Endothelial cell of coronary artery (primary cell): ENCODE results near the gene ZNF264. TPM values are rescaled to one million over a fixed set of nuclear protein-coding genes. Genes with fewer than 3 reads are reported as not detected.

Source experiments
- total RNA-seq: library from RNA; depleted of rRNA; stranded (reverse); fragments of >200 nt; gene quantifications from 2 replicates; pipeline ENCODE4 v1.2.3, GENCODE V29; 2014

ZNF264 gene
- total RNA-seq, result 23.8 and 29.5 TPM in 2 replicates

GRCh38 chr19:57191141-57192076 lies at the start of gene ZNF264:
ZNF264 (plus strand) TSS chr19:57191500; CDS start chr19:57191914, 414 bp downstream.

DNA sequence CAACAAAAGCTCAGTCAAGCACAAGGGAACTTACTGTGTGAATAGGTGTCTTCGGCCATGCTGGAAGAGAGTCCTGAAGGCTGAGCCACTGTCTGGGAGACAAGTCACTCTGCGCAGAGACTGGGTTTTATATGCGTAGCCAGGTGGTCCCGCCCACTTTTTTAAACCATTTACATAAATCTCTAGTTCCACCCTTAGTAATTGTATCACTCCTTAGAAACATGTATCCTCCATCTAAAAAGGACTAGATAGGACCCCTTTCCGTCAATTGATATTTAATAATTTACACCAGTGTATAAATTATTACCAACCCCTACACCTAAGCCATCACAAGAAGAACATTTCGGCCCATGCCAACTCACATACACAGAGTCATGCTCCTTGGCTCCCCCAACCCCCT lies 23.9 kb upstream of the ZNF264 start, which contains the start of gene DUXA:
TSS of gene DUXA (minus strand) at position 101 of the 400 bp plus-strand sequence. CDS start at position 59, 42 bp downstream.

GRCh38 chr19:57240311-57241090 lies 49.2 kb downstream of the ZNF264 start, which contains the start of gene ZNF805:
ZNF805 (plus strand) TSS chr19:57240632; CDS start chr19:57240892, 260 bp downstream.

Other genes with a start within 250 kb of the ZNF264 start
- gene USP29, start 71.5 kb upstream of the ZNF264 start, total RNA-seq, result not detected in 2 replicates
- gene ZIM3, start 46.3 kb upstream of the ZNF264 start, total RNA-seq, result not detected in 2 replicates
- not detected in 2 replicates for gene DUXA, start 24.0 kb upstream of the ZNF264 start, total RNA-seq
- gene AURKC, start 39.5 kb downstream of the ZNF264 start, total RNA-seq, result 0.27 and 0.66 TPM in 2 replicates
- gene ZNF805, start 49.1 kb downstream of the ZNF264 start, total RNA-seq, result 20.1 and 30.9 TPM in 2 replicates
- 49.9 and 84.8 TPM in 2 replicates for gene ZNF460, start 89.0 kb downstream of the ZNF264 start, total RNA-seq
- gene ZNF543, start 129.0 kb downstream of the ZNF264 start, total RNA-seq, result 7.9 and 10.7 TPM in 2 replicates
- 7.6 and 8.9 TPM in 2 replicates for gene ZNF304, start 159.8 kb downstream of the ZNF264 start, total RNA-seq
- 6.5 and 8.8 TPM in 2 replicates for gene TRAPPC2B, start 172.1 kb downstream of the ZNF264 start, total RNA-seq
- 3.6 and 3.7 TPM in 2 replicates for gene ZNF547, start 172.1 kb downstream of the ZNF264 start, total RNA-seq
- 12.1 and 18.9 TPM in 2 replicates for gene ZNF548, start 198.4 kb downstream of the ZNF264 start, total RNA-seq
- gene ZNF17, start 219.7 kb downstream of the ZNF264 start, total RNA-seq, result 9.1 and 9.5 TPM in 2 replicates
- gene ZNF749, start 243.8 kb downstream of the ZNF264 start, total RNA-seq, result 10.7 and 13.4 TPM in 2 replicates